GM21390 (cell line): ENCODE results near the gene CANX.
A peak's percentile ranks its signal among the peaks of the same experiment; 100 is the strongest.
"Not testable (repeated sequence)": the region's sequence is repeated elsewhere in the genome, so short reads cannot be mapped to it uniquely, and the experiment has no call there.

ENCODE experiments used
- ATAC-seq: cut with Tn5 transposase; IDR thresholded peaks from one replicate; pipeline ENCODE4 v1.9.1; 2021; ENCODE audit not compliant: unreplicated experiment

CANX gene

DNA sequence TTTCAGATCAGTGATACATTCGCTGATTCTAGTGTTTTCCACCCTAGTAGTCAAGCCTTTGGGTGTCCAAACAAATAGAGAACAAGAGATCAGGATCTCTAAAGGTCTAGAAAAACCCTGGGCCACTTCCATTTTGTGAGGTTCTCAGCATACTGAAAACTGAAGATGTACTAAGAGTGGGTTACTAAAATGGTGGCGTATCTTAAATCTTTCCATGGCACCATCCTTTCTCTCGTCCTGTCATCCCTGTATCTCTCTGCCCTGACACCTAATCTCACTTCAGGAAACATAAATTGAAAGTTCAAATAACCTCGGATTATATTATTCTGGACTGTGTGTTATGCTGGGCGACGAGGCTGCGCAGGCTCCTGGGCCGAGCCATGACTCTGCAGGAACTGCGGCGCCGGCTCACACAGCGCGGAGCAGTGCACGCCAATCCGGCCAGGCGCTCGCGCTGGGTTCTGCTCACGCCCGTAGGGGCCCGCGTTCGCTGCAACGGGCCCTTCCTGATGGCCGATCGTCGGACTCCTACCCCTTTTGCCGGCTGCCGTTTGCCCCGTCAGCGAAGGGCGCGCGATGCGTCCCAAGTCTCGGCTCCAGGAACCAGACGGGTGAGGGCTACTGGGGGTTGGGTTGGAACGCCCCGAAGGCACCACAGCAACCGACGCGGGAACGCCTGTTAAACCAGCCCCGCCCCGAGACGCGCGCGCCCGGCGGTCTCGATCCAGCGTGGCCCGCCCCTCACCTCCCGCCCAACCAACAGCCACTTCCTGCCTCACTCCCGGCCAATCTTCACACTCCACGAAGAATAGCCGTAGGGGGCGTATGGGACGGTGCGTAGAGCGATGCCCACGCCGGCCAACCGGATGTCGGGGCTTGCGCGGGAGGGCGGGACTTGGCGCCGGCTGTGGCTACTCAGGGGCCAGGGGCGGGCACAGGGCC is 503 bp upstream of the CANX start:
- peak; percentile 91 for ATAC-seq

DNA sequence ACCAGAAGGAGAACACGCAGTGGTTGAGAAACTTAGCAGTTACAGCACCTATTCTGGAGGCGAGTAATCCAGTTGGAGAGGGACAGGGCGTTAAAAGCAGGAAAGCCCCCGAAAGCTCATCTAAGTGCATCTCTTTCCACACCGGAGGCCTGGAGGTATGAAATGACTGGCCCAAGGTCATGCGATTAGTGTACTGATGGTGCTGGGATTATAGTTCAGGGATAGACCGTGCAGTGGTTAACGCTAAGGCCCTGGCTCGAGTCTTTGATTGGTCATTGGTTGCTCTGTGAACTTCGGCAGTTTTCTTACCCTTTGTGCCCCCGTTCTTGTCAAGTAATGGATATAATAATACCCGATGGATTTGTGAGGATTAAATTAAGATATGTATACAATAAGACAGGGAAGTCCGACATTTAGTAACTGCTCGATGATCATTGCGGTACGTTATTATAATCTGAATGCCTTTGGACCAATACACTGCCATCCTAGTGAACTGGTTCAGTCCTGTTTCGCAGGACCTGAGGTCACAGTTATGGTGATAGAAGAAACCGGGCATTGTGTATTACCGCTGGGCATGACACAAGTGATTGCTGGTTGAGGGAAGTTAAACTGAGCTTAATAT is 960 bp downstream of the CANX start:
- ATAC-seq = no peak

DNA sequence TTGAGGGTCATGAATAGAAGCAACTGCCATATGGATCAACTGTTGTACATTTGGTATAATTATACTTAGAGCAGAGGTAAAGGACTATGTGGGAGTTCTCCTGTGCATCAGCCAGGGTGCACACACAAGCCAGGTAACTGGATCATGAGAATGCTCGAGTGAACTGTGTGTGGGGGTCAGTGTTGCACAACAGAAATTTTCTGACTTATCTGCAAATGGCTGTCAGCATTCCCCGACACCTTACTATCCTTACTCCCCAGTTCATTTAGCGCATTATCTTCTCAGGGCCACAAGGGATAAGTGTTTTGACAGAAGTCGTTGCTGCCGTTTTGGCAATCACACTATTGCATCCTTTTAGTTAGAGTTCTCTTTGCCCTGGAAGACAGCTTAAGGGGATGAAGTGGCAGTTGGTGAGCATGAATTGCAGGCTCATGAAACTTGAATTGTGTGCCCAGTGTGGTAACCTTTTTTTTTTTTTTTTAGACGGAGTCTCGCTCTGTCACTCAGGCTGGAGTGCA is 1.7 kb downstream of the CANX start:
- ATAC-seq = no peak

DNA sequence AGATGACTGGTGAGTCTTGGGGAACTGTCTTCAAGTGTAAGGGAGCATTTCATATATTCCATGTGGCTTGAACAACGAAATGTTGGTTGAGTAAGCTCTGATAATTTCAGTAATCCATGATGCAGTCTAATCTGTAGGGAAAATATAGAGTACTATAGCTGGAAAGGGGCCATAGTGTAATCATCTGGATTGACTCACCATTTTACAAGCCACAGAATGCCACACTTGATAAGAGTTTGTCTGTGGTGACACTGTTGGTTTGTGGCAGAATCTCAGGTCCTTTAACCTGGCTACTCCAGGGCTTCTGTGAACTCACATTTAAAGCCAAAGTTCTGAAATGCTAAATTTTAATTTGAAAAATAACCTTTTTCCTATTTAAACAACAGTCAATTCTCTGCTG is 17.5 kb downstream of the CANX start:
- ATAC-seq = no peak

DNA sequence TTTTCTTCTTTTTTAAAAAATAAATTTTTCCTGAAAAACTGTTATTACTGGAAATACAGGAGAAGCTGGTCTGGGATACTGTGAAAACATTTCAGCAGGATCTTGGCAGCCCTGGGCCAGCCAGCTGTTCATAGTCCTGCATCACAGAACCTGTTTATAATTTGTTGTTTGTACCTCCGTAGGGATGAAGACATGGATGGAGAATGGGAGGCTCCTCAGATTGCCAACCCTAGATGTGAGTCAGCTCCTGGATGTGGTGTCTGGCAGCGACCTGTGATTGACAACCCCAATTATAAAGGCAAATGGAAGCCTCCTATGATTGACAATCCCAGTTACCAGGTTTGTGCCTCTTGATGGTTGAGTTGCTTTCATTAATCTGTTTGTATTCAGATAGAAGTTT is 21.5 kb downstream of the CANX start:
- no peak for ATAC-seq

DNA sequence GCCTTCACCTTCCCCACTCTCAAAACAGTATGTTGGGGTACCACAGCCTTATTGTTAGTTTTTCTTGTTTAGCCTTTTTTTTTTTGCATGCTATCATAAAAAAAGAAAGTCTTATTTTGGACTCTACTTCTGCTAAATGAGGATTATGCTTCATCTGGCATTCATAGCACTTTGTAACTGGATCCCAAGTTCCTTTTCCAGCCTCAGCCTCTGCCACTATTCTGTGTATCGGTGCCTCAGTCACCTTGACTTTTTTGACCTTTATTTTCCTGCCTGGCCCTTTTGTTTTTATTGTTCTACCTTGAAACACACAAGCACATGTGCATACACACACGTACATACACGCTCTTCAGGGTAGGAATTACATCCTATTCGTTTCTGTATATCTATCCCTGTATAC is 25.4 kb downstream of the CANX start:
- no peak for ATAC-seq

DNA sequence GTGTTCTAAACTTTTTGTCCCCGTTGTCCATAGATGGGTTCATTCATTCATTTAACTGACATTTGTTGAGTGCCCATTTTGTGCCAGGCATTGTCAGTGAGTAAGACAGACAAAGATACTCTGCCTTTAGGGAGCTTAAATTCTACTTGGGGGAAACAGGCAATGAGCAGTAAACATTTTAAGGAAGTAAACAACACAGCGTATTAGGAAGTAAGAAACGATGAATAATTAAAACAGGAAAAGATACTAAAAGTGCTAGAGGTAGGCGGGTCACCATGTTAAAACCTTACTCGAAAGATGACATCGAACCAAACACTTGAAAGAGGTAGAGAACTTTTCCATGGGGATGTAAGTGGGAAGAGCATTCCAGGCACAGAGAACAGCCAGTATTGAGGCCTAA is 28.3 kb downstream of the CANX start:
- ATAC-seq = no peak

DNA sequence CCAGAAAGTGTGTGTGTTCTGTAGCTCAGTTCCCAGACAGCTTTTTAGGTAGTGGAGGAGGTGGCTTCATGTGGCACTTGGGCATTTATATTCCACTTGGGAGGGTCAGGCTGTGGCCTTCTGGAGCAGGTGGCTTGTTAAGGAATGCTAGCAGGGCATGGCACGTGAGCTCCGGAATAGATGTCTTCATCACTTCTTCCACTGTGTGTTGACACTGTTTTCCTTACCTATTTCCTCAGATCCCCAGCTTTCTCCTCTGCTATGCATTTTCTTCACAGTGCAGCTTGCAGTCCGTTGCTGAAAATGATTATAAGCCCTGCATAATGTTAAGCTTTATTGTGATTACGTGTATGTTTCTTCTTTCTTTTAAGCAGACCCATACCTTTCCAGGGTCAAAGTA is 30.5 kb downstream of the CANX start:
- no peak for ATAC-seq

DNA sequence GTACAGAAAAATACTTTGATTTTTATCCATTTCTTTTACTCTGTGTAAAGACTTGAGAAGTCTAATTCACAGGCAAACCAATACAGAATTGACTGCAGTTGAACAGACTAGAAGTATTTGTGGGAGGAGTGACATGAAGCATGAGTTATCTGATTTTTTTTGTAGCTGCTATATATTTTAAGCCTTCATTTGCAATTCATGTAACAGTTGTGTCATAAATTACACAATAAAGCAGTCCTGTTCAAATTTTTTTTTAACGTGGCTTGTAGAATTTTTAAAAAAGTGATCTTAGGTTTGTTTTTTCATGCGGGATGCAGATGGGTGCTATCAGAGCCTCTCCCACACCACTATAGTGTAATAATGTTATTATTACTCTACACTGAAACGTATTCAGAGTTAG is 31.0 kb downstream of the CANX start:
- no peak for ATAC-seq

DNA sequence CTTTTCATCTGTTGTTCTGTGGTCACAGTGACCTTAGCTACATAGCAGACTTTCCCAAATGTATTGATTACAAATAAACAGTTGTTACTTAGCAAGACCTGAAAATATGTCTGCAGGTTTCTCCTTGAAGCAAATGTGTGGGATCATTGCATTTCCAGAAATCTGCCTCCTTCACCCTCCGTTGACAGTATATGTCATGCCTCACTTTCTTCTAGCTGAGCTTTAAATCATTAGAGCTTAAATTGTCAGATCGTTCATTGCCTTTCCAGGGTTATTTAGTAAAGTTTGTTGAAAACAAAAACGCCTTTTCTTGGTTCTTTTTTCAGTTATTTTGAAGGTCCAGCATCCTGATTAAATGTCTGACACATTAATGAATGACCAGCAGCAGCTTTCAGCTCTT is 31.6 kb downstream of the CANX start:
- ATAC-seq = no peak

DNA sequence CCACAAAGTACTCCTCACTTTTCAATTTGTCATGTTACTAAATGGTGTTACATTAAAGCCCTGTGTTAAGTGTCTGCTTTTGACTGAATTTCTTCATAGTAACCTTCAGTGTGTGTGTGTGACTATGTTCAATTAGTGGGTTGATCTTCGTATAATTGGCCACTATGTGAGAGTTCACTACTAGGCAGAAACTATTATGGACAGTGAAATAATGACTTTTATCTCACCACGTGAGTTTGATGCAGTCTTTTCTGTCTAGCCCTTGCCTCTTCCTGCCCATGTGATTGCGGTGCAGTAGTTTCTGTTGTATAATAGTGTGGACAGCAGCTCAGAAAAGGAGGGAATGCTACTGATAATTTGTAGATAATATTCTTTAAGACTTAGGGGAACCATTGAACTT is 32.1 kb downstream of the CANX start:
- ATAC-seq = no peak

DNA sequence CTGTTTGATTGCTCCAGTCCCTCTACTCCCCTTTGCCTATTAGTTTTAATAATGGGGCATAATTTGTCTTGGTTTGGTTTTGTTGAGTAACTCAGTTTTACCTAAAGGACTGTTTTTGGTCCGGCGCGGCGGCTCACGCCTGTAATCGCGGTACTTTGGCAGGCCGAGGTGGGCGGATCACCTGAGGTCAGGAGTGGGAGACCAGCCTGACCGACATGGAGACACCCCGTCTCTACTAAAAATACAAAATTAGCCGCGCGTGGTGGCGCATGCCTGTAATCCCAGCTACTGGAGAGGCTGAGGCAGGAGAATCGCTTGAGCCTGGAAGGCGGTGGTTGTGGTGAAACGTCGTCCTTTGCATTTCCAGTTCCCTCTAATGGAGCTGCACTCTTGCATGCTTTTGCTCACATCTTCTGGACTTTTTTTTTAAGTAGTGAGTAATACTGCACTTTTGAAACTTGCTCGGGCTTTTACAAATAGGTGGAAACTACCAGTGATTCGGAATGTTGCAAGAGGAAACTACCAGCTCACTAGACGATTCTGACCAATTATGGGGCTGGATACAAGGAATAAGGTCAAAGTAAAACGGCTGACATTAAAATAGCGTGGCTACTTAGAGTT is 33.1 kb downstream of the CANX start:
- peak; percentile 10 for ATAC-seq

DNA sequence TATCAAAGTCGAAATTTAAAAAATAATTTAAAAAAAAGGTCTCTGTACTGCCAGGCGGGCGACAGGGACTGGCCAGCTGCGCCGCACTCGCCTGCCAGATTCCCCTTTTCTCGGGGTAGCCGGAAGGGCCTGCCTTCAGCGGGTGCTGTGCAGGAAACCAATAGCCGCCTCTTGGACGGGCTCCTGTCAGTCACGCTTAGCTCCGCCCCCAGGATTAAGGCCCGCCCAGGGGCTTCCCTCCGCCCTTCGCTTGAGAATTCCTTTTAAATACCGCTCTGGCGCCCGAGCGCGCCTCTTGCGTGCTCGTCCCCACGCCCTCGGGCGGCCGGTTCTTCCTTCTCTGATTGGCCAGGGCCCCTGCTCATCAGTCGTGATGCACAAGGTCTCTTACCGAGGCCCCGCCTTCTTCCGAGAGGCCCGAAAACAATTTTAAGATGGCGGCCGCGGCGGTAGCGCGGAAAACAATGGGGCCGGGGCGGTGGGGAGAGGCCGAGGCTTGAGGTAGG is 33.7 kb downstream of the CANX start, which contains the start of gene MAML1:
Gene MAML1, plus strand, starts transcription at position 411 of the 506 bp plus-strand sequence. CDS start 291 bp downstream, outside the sequence.
- ATAC-seq = peak; percentile 92

DNA sequence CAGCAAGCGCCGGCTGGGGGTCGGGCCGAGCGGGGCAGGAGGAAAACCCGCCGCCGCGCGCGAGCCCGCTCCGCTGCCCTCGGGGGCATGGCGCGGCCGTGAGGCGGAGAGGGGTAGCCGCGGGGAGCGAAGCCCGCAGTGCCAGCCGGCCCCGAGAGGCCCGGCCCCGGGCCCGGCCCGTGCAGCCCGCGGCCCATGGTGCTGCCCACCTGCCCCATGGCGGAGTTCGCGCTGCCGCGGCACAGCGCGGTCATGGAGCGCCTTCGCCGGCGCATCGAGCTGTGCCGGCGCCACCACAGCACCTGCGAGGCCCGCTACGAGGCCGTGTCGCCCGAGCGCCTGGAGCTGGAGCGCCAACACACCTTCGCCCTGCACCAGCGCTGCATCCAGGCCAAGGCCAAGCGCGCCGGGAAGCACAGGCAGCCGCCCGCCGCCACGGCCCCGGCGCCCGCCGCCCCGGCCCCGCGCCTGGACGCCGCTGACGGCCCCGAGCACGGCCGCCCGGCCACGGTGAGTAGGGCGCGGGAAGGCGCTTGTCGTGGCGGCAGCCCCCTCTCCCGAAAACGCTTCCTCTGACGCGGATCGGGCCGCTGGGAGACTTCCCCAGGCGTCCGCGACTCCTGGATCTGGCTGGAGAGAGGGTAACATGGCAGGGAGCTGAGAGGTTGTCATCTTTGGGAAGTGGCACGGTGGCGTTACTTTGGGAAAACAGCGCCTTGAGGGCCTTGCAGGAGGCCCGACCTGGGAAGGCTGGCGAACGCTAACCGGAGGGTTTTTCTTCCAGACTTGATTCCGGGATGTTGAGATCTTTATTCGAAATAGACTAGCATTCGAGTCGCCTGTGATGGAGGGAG is 34.4 kb downstream of the CANX start:
- peak; percentile 32 for ATAC-seq

DNA sequence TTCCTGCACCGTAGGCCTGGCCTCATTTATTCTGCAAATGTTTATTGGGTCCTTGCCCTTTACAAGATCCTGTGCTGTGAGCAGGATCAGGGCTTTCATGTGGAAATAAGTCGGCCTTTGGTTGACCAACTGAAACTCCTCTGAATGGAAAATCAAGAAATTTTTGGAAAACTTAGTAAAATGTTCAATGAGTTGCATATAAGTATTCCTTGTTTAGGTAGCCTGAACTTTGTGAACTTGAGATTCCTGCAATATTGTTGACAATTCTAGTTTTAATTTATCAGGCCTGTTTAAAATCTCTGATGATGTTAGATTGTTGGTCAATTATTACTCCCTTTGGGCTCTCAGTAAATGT is 35.0 kb downstream of the CANX start:
- ATAC-seq = no peak

DNA sequence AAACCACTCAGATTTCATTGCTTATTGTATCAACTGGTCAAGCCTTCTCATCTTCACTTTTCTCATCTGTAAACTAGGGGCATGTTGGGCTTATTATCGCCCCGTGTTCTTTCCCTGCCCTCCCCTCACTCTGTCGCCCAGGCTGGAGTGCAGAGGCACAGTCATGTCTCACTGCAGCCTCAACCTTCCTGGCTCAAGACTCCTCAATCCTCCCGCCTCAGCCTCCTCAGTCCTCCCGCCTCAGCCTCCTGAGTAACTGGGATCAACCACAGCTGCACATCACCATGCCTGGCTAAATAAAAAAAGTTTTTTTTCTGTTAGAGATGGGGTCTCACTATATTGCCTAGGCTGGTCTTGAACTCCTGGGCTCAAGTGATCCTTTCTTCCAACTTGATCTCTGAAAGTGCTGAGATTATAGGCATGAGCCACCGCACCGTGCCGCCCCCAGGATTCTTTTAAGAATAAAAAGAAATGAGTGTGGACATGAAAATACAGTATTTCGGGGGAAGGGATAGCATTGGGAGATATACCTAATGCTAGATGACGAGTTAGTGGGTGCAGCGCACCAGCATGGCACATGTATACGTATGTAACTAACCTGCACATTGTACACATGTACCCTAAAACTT is 35.9 kb downstream of the CANX start:
- ATAC-seq = no peak

DNA sequence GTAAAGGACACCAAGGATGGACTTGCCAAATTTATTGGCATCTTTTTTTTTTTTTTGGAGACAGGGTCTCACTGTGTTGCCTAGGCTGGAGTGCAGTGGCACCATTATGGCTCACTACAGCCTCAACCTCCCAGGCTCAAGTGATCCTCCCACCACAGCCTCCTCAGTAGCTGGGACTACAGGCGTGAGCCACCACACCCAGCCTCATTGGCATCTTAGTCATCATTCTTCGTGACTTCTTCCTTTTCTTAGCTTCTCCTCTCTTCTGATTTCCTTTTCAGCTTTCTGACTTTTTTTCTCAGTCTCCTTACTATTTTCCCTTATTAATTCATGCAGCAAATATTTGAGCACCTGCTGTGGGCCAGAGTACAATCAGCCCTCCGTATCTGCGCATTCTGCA is 40.0 kb downstream of the CANX start:
- no peak for ATAC-seq

DNA sequence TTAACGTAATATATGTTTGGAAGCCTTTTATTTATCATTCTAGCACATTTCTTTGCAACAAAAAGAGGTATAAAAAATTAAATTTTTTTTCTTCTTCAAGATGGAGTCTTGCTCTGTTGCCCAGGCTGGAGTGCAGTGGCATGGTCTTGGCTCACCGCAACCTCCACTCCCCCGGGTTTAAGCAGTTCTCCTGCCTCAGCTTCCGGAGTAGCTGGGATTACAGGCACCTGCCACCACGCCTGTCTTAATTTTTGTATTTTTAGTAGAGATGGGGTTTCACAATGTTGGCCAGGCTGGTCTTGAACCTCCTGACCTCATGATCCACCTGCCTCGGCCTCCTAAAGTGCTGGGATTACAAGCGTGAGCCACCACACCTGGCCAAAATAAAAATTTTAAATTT is 45.3 kb downstream of the CANX start:
- not testable (repeated sequence) for ATAC-seq

DNA sequence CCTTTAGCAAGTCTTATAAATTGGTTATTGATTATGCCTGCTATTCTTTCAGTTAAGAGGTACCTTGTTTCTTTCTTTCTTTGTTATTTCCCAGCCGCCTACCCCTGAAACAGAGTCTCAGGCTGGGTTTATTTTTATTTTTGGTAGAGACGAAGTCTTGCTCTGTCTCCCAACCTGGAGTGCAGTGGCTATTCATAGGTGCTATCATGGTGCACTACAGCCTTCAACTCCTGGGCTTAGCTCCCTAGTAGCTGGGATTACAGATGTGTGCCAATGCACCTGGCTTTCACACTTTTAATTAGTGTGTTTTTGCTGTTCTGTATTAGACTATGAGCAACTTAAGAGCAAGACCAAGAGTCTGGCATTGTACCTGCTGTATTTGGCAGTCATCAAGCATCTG is 48.1 kb downstream of the CANX start:
- no peak for ATAC-seq

DNA sequence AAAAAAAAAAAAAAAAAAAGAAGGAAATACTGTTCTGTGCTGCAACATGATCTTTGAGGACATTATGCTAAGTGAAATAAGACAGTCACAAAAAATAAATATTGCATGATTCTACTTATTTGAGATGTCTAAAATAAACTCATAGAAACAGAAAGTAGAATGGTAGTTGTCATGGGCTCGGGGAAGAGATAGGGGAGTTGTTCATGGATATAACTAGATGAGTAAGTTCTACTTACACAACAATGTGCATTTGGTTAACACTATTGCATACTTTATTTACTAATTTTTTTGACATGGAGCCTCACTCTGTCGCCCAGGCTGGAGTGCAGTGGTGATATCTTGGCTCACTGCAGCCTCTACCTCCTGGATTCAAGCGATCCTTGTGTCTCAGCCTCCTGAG is 49.0 kb downstream of the CANX start:
- ATAC-seq = no peak
